Measurements from ENCODE around the gene ACADL. TPM values are rescaled to one million over a fixed set of nuclear protein-coding genes. Genes with fewer than 3 reads are reported as not detected.

ACADL gene
- total and polyA plus RNA-seq, 3 donors from 2014 or later: 4.5 to 18.5 (median 18.1) TPM

DNA sequence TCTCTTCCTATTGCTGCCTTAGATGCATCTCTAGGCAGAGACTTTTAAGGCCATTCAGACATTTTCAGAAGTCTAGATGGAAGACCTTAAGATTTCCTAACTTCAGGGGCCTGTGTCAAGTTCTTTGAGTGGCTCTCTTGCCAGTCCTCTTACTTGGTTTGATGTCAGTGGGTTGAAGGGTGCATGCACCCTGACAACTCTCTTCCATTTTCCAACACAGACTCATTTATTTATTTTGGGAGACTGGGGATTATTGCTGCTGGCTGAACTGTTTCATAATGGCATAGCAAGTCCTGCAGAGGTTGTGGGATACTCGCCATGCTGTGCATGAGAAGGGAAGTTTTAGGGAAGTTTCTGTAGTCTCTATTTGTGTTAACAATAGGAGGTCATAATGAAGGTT is 39.0 kb upstream of the ACADL start:
- Histone ChIP-seq H3K9me3 (no peaks in the 10 kb centered on the region), H3K36me3 (ENCODE audit: low read depth, missing control alignments) (no peaks in the 10 kb centered on the region), H3K27me3 (no peaks in the 10 kb centered on the region), H3K27ac (no peak overlapping the region), H3K4me1 (no peaks in the 10 kb centered on the region), H3K4me3 (no peak overlapping the region)
- no peak for TF ChIP-seq POLR2A (IDR thresholded peaks at IDR 0.05)
- TF ChIP-seq, protein P1, sequence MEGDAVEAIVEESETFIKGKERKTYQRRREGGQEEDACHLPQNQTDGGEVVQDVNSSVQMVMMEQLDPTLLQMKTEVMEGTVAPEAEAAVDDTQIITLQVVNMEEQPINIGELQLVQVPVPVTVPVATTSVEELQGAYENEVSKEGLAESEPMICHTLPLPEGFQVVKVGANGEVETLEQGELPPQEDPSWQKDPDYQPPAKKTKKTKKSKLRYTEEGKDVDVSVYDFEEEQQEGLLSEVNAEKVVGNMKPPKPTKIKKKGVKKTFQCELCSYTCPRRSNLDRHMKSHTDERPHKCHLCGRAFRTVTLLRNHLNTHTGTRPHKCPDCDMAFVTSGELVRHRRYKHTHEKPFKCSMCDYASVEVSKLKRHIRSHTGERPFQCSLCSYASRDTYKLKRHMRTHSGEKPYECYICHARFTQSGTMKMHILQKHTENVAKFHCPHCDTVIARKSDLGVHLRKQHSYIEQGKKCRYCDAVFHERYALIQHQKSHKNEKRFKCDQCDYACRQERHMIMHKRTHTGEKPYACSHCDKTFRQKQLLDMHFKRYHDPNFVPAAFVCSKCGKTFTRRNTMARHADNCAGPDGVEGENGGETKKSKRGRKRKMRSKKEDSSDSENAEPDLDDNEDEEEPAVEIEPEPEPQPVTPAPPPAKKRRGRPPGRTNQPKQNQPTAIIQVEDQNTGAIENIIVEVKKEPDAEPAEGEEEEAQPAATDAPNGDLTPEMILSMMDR (IDR thresholded peaks at IDR 0.05): no peak
- intact Hi-C loops (cut with DNase I; ENCODE audit: low total_unique reads): no loop called here
- no peak for DNase-seq
- 85% methylated on average over 1 of the region's 1 CpG for WGBS, 2 donors

DNA sequence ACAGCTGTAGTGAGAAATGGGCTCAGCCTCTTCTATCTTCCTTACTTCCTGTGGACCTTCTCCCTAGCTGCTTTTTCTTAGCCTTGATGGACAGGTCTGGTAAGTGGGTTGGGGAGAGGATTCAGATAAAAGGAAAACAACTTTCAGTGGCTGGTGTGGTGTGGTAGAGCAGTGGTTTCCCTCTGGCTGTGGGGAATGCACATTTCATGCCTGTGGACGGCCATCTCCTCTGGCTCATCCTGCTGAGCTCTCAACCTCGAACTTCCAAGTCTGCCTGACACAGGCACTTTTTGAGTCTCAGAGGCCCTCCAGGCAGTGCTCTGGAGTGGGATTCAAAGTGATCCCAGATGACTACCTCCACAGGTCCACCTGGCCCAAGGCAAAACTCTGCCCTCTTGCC is 38.6 kb upstream of the ACADL start:
- H3K27ac ChIP-seq: no peak overlapping the region
- WGBS, 2 donors: 83 to 86% methylated on average over 2 of the region's 2 CpGs
- H3K27me3 ChIP-seq: no peaks in the 10 kb centered on the region
- H3K4me3 ChIP-seq: no peak overlapping the region
- TF ChIP-seq, protein P1 (IDR thresholded peaks at IDR 0.05): no peak
- no peak for TF ChIP-seq POLR2A (IDR thresholded peaks at IDR 0.05)
- DNase-seq: no peak
- H3K36me3 ChIP-seq (ENCODE audit: low read depth, missing control alignments): no peaks in the 10 kb centered on the region
- intact Hi-C loops (cut with DNase I; ENCODE audit: low total_unique reads): no loop called here
- no peaks in the 10 kb centered on the region for H3K9me3 ChIP-seq
- H3K4me1 ChIP-seq: no peaks in the 10 kb centered on the region

DNA sequence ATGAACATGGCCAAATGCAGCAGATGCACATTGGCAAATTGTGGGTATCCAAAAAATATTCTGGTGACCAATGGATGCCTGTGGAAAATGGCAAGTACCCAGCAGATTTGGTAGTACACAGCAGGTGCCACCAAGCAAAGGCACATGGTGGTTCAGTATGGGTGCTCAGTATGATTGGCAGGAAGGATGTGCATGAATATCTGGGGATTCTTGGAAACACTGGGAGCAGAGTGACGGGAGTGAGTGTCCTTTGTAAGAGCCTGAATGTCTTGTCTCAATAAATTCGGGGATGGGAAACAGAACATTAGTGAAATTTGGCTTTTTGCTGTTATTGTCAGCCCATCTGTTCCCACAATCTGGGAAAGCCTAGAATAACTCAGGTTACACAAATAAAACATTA is 36.8 kb upstream of the ACADL start:
- WGBS, 2 donors: 78 to 92% methylated on average over 2 of the region's 2 CpGs
- Histone ChIP-seq H3K27me3 (no peaks in the 10 kb centered on the region), H3K36me3 (ENCODE audit: low read depth, missing control alignments) (no peaks in the 10 kb centered on the region), H3K4me1 (no peaks in the 10 kb centered on the region), H3K9me3 (no peaks in the 10 kb centered on the region), H3K4me3 (no peak overlapping the region), H3K27ac (no peak overlapping the region)
- no peak for DNase-seq
- intact Hi-C loops (cut with DNase I; ENCODE audit: low total_unique reads): no loop called here
- no peak for TF ChIP-seq POLR2A (IDR thresholded peaks at IDR 0.05)
- TF ChIP-seq, protein P1 (IDR thresholded peaks at IDR 0.05): no peak

DNA sequence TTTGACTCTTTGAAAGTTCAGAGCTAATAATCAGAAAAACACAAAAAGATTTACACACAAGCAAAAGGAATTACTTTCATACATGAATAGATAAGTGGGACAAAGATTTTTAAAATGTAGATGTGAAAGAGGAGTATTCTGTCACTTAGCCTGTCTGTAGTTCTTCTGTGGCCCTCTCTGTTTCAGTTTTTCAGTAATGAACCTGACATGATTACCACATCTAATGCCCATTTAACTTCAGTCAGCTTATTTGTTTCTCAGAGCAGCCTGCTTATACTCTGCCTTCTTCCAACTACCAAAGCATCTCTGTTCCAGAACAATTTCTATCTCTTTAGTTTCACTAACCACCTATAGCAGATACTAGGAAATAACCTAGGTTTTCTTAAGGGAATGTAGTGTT is 34.4 kb upstream of the ACADL start:
- Histone ChIP-seq H3K36me3 (ENCODE audit: low read depth, missing control alignments) (no peaks in the 10 kb centered on the region), H3K9me3 (no peaks in the 10 kb centered on the region), H3K4me3 (no peak overlapping the region), H3K27ac (no peak overlapping the region), H3K27me3 (no peaks in the 10 kb centered on the region), H3K4me1 (no peaks in the 10 kb centered on the region)
- DNase-seq: no peak
- TF ChIP-seq, protein P1 (IDR thresholded peaks at IDR 0.05): no peak
- TF ChIP-seq POLR2A (IDR thresholded peaks at IDR 0.05): no peak
- intact Hi-C loops (cut with DNase I; ENCODE audit: low total_unique reads): no loop called here

DNA sequence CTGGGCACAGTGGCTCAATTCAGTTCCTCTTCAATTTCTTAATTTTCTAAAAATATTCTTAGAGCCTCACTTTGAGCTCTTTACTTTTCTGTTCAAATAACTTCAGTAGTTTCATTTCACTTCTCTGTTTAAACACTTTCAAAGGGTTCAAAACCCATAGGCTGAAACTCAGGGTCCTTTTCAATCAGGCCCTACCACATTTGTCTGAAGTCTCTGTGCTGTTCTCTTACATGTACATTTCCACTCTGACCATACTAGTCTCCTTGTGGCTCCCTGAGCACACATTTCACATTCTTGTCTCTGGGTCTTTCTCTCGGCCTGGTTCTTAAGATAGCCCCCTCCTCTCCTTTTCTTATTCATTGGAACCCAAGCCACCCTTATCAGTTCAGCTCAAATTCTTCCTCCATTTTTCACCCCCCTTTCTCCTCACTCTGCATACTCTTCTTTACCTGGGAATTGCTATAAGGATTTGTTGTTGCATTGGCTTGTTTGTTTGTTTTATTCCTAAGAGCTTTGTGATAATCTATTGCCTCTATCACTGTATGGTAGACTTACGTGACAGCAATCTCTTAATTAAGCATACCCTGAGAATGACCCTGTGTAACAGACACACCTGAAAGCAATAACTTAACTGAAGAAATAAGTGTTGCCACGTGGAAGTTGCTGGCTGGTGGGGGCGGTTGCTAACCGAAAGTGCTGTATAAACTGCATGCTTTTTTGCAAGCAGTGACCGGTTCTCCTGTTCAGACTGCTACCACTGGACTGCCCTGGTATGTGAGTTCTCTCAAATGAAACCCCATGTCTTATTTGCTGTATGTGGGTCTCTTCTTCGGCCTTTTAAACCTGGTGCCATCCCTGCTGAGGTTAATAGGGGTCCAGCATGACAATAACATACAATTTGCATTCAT is 27.7 kb upstream of the ACADL start:
- TF ChIP-seq, protein P1 (IDR thresholded peaks at IDR 0.05): no peak
- TF ChIP-seq POLR2A (IDR thresholded peaks at IDR 0.05): no peak
- intact Hi-C loops (cut with DNase I; ENCODE audit: low total_unique reads): no loop called here
- no peak overlapping the region for H3K4me3 ChIP-seq
- H3K27ac ChIP-seq: no peak overlapping the region
- H3K9me3 ChIP-seq: no peaks in the 10 kb centered on the region
- WGBS, 2 donors: 78 to 87% methylated on average over 7 of the region's 7 CpGs
- no peaks in the 10 kb centered on the region for H3K36me3 ChIP-seq (ENCODE audit: low read depth, missing control alignments)
- no peak for DNase-seq
- H3K27me3 ChIP-seq: no peaks in the 10 kb centered on the region
- no peaks in the 10 kb centered on the region for H3K4me1 ChIP-seq
